Peyer's patch (tissue), 4 donors: Measurements from ENCODE around the gene PTPN12. TPM values are rescaled to one million over a fixed set of nuclear protein-coding genes. Genes with fewer than 3 reads are reported as not detected.
"Not testable (repeated sequence)": the region's sequence is repeated elsewhere in the genome, so short reads cannot be mapped to it uniquely, and the experiment has no call there.

Experiments used
- DNase-seq, 3 donors: peaks; one replicate each; pipeline ENCODE4 v3.0.0-alpha.2; 2017 to 2019
- H3K27ac ChIP-seq, 4 donors: fragments of 200-600 bp; sonication (generic); one replicate each; pipeline ENCODE4 v1.5.1; 2016 to 2019
- H3K27me3 ChIP-seq, 2 donors: fragments of 200-600 bp; sonication (generic); one replicate each; pipeline ENCODE4 v1.5.1; 2019
- H3K36me3 ChIP-seq, 3 donors: fragments of 200-600 bp; sonication (generic); one replicate each; pipeline ENCODE4 v1.5.1; 2016 to 2019
- H3K4me1 ChIP-seq, 4 donors: fragments of 200-600 bp; sonication (generic); one replicate each; pipeline ENCODE4 v1.5.1; 2016 to 2019
- H3K4me3 ChIP-seq, 4 donors: fragments of 200-600 bp; sonication (generic); 1 replicate in 3 of 4; 2 replicates in 1 of 4; pipeline ENCODE4 v1.5.1; 2016 to 2019; ENCODE audit warnings: mild to moderate bottlenecking in 1 of 4
- H3K9me3 ChIP-seq, 4 donors: fragments of 200-600 bp; sonication (generic); one replicate each; pipeline ENCODE4 v1.5.1; 2016 to 2019; ENCODE audit warnings: mild to moderate bottlenecking in 1 of 4
- POLR2A ChIP-seq, 2 donors: fragments of 450-650 bp; IDR thresholded peaks; one replicate each; pipeline ENCODE4 v1.5.1; 2017; ENCODE audit warnings: antibody characterized with exemption in 2 of 2, mild to moderate bottlenecking in 2 of 2, moderate library complexity in 2 of 2
- total RNA-seq, 4 donors: library from RNA; depleted of rRNA; stranded (reverse); fragments of >200 nt; gene quantifications; one replicate each; pipeline ENCODE4 v1.1.0, GENCODE V29; 2016
- TF ChIP-seq, protein P1 (sequence below), 6 experiments: fragments of 450-650 bp in 4 of 6; fragments of 200-600 bp in 2 of 6; sonication (generic) in 1 of 6; IDR thresholded peaks; one replicate each; pipeline ENCODE4 v1.5.1; 2017 to 2019; ENCODE audit warnings: antibody characterized with exemption in 6 of 6, mild to moderate bottlenecking in 3 of 6, moderate library complexity in 1 of 6

The PTPN12 gene
- total RNA-seq, 4 donors from 2014 or later: 41.3 to 176 (median 66.9) TPM

DNA sequence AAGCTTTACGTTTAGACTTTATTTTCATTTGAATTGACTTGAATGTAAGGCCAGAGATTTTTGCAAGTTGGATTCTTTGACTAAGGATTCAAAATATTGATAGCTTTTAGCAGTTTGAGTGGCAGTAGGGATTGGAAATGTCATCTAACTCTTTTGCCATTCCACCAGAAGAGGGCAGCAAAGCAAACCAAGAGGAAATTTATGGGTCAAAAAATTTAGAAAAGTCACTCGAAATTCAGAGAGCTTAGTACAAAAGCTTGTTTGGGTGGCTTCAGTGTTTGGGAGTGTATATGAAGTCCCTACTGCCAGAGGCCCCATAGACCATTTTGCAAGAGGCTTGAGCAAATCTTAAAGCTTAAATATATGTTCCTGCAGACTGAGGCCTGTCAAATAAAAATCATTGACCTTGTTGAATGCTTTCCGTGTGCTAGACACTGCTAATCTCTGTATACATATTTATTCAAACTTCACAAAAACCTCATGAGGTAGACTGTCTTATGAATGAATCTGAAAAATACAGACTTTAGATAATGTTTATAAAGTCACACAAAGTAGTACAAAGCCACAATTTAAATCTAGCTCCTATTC, 114.6 kb downstream of the PTPN12 start:
- Histone ChIP-seq H3K4me1 (no peaks in the 10 kb centered on the region), H3K27ac (no peak overlapping the region), H3K4me3 (no peak overlapping the region), H3K9me3 (no peaks in the 10 kb centered on the region), H3K36me3 (peaks cover 0 to 10% (median 0%) of the 10 kb centered on the region in 3 donors), H3K27me3 (no peaks in the 10 kb centered on the region)
- TF ChIP-seq, protein P1, sequence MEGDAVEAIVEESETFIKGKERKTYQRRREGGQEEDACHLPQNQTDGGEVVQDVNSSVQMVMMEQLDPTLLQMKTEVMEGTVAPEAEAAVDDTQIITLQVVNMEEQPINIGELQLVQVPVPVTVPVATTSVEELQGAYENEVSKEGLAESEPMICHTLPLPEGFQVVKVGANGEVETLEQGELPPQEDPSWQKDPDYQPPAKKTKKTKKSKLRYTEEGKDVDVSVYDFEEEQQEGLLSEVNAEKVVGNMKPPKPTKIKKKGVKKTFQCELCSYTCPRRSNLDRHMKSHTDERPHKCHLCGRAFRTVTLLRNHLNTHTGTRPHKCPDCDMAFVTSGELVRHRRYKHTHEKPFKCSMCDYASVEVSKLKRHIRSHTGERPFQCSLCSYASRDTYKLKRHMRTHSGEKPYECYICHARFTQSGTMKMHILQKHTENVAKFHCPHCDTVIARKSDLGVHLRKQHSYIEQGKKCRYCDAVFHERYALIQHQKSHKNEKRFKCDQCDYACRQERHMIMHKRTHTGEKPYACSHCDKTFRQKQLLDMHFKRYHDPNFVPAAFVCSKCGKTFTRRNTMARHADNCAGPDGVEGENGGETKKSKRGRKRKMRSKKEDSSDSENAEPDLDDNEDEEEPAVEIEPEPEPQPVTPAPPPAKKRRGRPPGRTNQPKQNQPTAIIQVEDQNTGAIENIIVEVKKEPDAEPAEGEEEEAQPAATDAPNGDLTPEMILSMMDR (IDR thresholded peaks at IDR 0.05): peak; percentile 42 to 76 (median 72)
- TF ChIP-seq POLR2A (IDR thresholded peaks at IDR 0.05): no peak
- peak in 1 of 3 donors; percentile 59 for DNase-seq

- H3K4me1 ChIP-seq, H3K9me3 ChIP-seq, H3K36me3 ChIP-seq, H3K27ac ChIP-seq, DNase-seq, H3K27me3 ChIP-seq, H3K4me3 ChIP-seq: not testable (repeated sequence)
These were observed 115.7 kb downstream of the PTPN12 start for GRCh38 chr7:77652826-77653225.

- no peak for TF ChIP-seq POLR2A (IDR thresholded peaks at IDR 0.05)
- TF ChIP-seq, protein P1 (IDR thresholded peaks at IDR 0.05): no peak
- H3K27ac ChIP-seq: no peak overlapping the region
- H3K36me3 ChIP-seq: peaks cover 0 to 7% (median 0%) of the 10 kb centered on the region in 3 donors
- H3K27me3 ChIP-seq: no peaks in the 10 kb centered on the region
- DNase-seq: peak in 1 of 3 donors; percentile 7
- H3K4me1 ChIP-seq: no peaks in the 10 kb centered on the region
- no peaks in the 10 kb centered on the region for H3K9me3 ChIP-seq
- no peak overlapping the region for H3K4me3 ChIP-seq
These were observed 116.5 kb downstream of the PTPN12 start for GRCh38 chr7:77653572-77653971.

DNA sequence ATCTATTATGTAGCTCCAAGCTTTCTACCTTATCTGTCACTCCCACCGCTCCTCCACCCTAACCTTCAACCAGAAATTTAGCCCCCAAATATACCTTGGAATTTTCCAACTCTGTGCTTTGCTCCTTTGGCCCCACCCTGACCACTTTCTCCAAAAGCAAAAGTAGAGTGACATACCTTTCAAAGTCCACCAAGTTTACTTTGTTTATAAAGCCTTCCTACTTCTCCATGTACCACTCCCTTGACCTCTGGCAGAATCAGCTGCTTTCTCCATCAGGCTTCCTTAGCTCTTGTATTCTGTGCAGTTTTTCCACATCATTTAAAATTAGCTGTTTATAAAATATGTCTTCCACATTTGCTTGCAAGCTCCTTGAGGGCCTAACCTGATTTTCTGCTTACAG, 118.3 kb downstream of the PTPN12 start:
- Histone ChIP-seq H3K9me3 (no peaks in the 10 kb centered on the region), H3K36me3 (peaks cover 0 to 11% (median 0%) of the 10 kb centered on the region in 3 donors), H3K4me3 (no peak overlapping the region), H3K27ac (peak overlapping the region in 1 of 4 donors; percentile 32), H3K4me1 (no peaks in the 10 kb centered on the region), H3K27me3 (no peaks in the 10 kb centered on the region)
- TF ChIP-seq POLR2A (IDR thresholded peaks at IDR 0.05): no peak
- TF ChIP-seq, protein P1 (IDR thresholded peaks at IDR 0.05): no peak
- peak in 1 of 3 donors; percentile 34 for DNase-seq

- H3K4me3 ChIP-seq: no peak overlapping the region
- peak in 1 of 3 donors; percentile 48 for DNase-seq
These were observed 118.9 kb downstream of the PTPN12 start for GRCh38 chr7:77655836-77656455.

More at GRCh38 chr7:77655836-77656455, 118.9 kb downstream of the PTPN12 start:
- TF ChIP-seq, protein P1 (IDR thresholded peaks at IDR 0.05): no peak
- TF ChIP-seq POLR2A (IDR thresholded peaks at IDR 0.05): no peak
- Histone ChIP-seq H3K27me3 (no peaks in the 10 kb centered on the region), H3K9me3 (no peaks in the 10 kb centered on the region), H3K36me3 (peaks cover 0 to 14% (median 0%) of the 10 kb centered on the region in 3 donors), H3K27ac (peak overlapping the region in 1 of 4 donors; percentile 32), H3K4me1 (no peaks in the 10 kb centered on the region)
